Stimulated activated CD4-positive, alpha-beta T cell treated with anti-CD3 and anti-CD28 coated beads, Interleukin-1b, Interleukin-23, amount 100 ng/mL, for 48 hours (primary cell): ENCODE data around the gene DTX2.
A peak's percentile ranks its signal among the peaks of the same experiment; 100 is the strongest.
"Not testable (repeated sequence)": the region's sequence is repeated elsewhere in the genome, so short reads cannot be mapped to it uniquely, and the experiment has no call there.

Source experiments
- DNase-seq: peaks from one replicate; pipeline ENCODE4 v3.0.0-alpha.2; 2020

DTX2 gene

GRCh38 chr7:76445577-76446008 is 15.9 kb upstream of the DTX2 start:
- not testable (repeated sequence) for DNase-seq

GRCh38 chr7:76457017-76457416 is 4.5 kb upstream of the DTX2 start:
- not testable (repeated sequence) for DNase-seq

- DNase-seq: not testable (repeated sequence)
Observed at GRCh38 chr7:76458504-76458903, 3.0 kb upstream of the DTX2 start.

GRCh38 chr7:76460767-76461166 is 742 bp upstream of the DTX2 start:
- not testable (repeated sequence) for DNase-seq

- DNase-seq: not testable (repeated sequence)
Observed at GRCh38 chr7:76462271-76462882, 868 bp downstream of the DTX2 start.

- DNase-seq: not testable (repeated sequence)
Observed at GRCh38 chr7:76464959-76465358, 3.5 kb downstream of the DTX2 start.

GRCh38 chr7:76465950-76466349 is 4.4 kb downstream of the DTX2 start:
- DNase-seq: not testable (repeated sequence)

GRCh38 chr7:76467743-76468404 is 6.4 kb downstream of the DTX2 start:
- DNase-seq: not testable (repeated sequence)

- DNase-seq: not testable (repeated sequence)
Observed at GRCh38 chr7:76471556-76472221, 10.2 kb downstream of the DTX2 start.

GRCh38 chr7:76473097-76473496 is 11.6 kb downstream of the DTX2 start:
- DNase-seq: not testable (repeated sequence)

- DNase-seq: not testable (repeated sequence)
Observed at GRCh38 chr7:76476280-76476679, 14.8 kb downstream of the DTX2 start.

GRCh38 chr7:76476742-76477474 is 15.4 kb downstream of the DTX2 start:
- not testable (repeated sequence) for DNase-seq

- not testable (repeated sequence) for DNase-seq
Observed at GRCh38 chr7:76479628-76480027, 18.1 kb downstream of the DTX2 start.

- DNase-seq: not testable (repeated sequence)
Observed at GRCh38 chr7:76480403-76481253, 19.1 kb downstream of the DTX2 start.

GRCh38 chr7:76482660-76483059 is 21.2 kb downstream of the DTX2 start:
- not testable (repeated sequence) for DNase-seq

GRCh38 chr7:76483081-76483480 is 21.6 kb downstream of the DTX2 start:
- not testable (repeated sequence) for DNase-seq

- not testable (repeated sequence) for DNase-seq
Observed at GRCh38 chr7:76484456-76484855, 22.9 kb downstream of the DTX2 start.

GRCh38 chr7:76485822-76486610 is 24.5 kb downstream of the DTX2 start:
- not testable (repeated sequence) for DNase-seq

GRCh38 chr7:76486618-76487017 is 25.1 kb downstream of the DTX2 start:
- peak; percentile 48 for DNase-seq

GRCh38 chr7:76487969-76488368 is 26.5 kb downstream of the DTX2 start:
- not testable (repeated sequence) for DNase-seq

GRCh38 chr7:76492139-76492538 is 30.6 kb downstream of the DTX2 start:
- DNase-seq: not testable (repeated sequence)
